Measurements from ENCODE around the gene MYLIP.

Gene MYLIP

GRCh38 chr6:16118825-16119224 is 10.1 kb upstream of the MYLIP start:
- no peak for DNase-seq (ENCODE audit: low read depth)
- no peak overlapping the region for H3K4me3 ChIP-seq (ENCODE audit: control insufficient read depth, low read depth, low read length)
- no peak for TF ChIP-seq CTCF (conservative IDR thresholded peaks at IDR 0.05; ENCODE audit: control insufficient read depth, insufficient read depth, low read depth, low read length)

GRCh38 chr6:16121339-16121738 is 7.5 kb upstream of the MYLIP start:
- DNase-seq (ENCODE audit: low read depth), result no peak
- no peak overlapping the region for H3K4me3 ChIP-seq (ENCODE audit: control insufficient read depth, low read depth, low read length)
- TF ChIP-seq CTCF (conservative IDR thresholded peaks at IDR 0.05; ENCODE audit: control insufficient read depth, insufficient read depth, low read depth, low read length), result no peak

- no peak overlapping the region for H3K4me3 ChIP-seq (ENCODE audit: control insufficient read depth, low read depth, low read length)
- no peak for DNase-seq (ENCODE audit: low read depth)
- no peak for TF ChIP-seq CTCF (conservative IDR thresholded peaks at IDR 0.05; ENCODE audit: control insufficient read depth, insufficient read depth, low read depth, low read length)
Observed at GRCh38 chr6:16122197-16122596, 6.7 kb upstream of the MYLIP start.

- no peak for DNase-seq (ENCODE audit: low read depth)
- TF ChIP-seq CTCF (conservative IDR thresholded peaks at IDR 0.05; ENCODE audit: control insufficient read depth, insufficient read depth, low read depth, low read length), result no peak
- H3K4me3 ChIP-seq (ENCODE audit: control insufficient read depth, low read depth, low read length), result no peak overlapping the region
Observed at GRCh38 chr6:16124198-16125180, 4.4 kb upstream of the MYLIP start.

- H3K4me3 ChIP-seq (ENCODE audit: control insufficient read depth, low read depth, low read length), result no peak overlapping the region
- no peak for DNase-seq (ENCODE audit: low read depth)
- no peak for TF ChIP-seq CTCF (conservative IDR thresholded peaks at IDR 0.05; ENCODE audit: control insufficient read depth, insufficient read depth, low read depth, low read length)
Observed at GRCh38 chr6:16126056-16126455, 2.8 kb upstream of the MYLIP start.

GRCh38 chr6:16126861-16127260 is 2.0 kb upstream of the MYLIP start:
- no peak for TF ChIP-seq CTCF (conservative IDR thresholded peaks at IDR 0.05; ENCODE audit: control insufficient read depth, insufficient read depth, low read depth, low read length)
- DNase-seq (ENCODE audit: low read depth), result no peak
- no peak overlapping the region for H3K4me3 ChIP-seq (ENCODE audit: control insufficient read depth, low read depth, low read length)
